Fibroblast of pulmonary artery (primary cell): ENCODE data around the gene ANKRD30A.
"Not testable (repeated sequence)": the region's sequence is repeated elsewhere in the genome, so short reads cannot be mapped to it uniquely, and the experiment has no call there.

Experiments
- DNase-seq: peaks from one replicate; pipeline ENCODE4 v3.0.0-alpha.2; 2010; ENCODE audit warnings: low read depth
- H3K4me3 ChIP-seq: replicated peaks from 2 replicates; pipeline ENCODE4 v1.5.1; 2011; ENCODE audit warnings: low read depth, mild to moderate bottlenecking, control low read depth, low read length, moderate library complexity
- TF ChIP-seq, protein P1 (sequence below): IDR thresholded peaks from 2 replicates; pipeline ENCODE4 v1.5.1; 2011; ENCODE audit warnings: mild to moderate bottlenecking, control low read depth, low read length, inconsistent platforms; ENCODE audit errors: missing control alignments

The ANKRD30A gene

DNA sequence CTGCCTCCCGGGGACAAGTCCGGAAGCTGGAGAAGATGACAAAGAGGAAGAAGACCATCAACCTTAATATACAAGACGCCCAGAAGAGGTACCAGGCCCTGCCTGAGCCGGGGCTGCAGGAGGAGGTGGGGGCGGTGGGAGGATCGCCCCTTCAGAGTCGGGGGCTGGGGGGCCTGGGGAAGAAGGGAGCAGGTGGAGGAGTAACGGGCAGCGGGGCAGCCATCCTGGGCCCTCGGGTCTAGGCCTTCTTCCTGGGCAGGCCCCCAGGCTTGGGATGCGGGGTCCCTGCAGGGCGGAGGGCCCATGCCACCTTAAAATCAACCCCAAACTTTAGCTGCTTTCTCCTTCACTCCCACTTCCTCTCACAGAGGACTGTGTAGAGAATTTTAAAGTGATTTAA is 523 bp downstream of the ANKRD30A start:
- DNase-seq, result no peak
- no peak overlapping the region for H3K4me3 ChIP-seq
- TF ChIP-seq, protein P1, sequence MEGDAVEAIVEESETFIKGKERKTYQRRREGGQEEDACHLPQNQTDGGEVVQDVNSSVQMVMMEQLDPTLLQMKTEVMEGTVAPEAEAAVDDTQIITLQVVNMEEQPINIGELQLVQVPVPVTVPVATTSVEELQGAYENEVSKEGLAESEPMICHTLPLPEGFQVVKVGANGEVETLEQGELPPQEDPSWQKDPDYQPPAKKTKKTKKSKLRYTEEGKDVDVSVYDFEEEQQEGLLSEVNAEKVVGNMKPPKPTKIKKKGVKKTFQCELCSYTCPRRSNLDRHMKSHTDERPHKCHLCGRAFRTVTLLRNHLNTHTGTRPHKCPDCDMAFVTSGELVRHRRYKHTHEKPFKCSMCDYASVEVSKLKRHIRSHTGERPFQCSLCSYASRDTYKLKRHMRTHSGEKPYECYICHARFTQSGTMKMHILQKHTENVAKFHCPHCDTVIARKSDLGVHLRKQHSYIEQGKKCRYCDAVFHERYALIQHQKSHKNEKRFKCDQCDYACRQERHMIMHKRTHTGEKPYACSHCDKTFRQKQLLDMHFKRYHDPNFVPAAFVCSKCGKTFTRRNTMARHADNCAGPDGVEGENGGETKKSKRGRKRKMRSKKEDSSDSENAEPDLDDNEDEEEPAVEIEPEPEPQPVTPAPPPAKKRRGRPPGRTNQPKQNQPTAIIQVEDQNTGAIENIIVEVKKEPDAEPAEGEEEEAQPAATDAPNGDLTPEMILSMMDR, result no peak

DNA sequence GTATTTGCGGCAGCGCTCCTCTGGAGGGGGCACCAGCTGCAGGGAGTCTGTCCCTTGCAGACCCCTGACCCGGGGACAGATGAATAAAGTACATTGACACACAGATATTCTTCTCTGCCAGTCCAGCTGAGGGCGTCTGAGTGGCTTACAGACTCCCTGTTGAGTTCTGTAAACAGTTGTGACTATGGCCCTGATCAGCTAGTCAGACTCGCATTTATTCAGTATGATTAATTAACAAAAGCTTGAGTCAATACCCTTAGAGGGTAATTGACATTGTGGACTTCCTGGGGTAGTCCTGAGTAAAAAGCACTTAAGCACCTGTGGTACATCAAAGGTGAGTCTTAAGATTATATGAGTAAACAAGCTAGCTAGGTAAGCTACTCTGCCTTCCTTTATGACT is 21.0 kb downstream of the ANKRD30A start:
- no peak for DNase-seq
- TF ChIP-seq, protein P1, result no peak
- no peak overlapping the region for H3K4me3 ChIP-seq

DNA sequence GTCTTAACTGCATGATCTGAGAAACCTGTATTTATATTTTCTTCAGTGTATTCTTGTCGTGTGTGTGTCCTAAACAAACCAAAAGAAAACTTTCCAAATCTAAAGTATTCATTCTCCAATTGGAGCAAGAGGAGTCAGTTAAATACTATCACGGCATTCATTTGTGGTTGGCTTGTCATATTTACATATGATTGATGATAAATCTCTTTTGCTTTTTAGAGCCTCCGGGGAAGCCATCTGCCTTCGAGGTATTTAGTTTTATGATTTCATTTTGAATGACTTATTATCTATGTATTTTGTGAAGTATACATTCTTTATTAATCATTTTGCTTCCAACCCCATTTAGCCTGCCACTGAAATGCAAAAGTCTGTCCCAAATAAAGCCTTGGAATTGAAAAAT is 37.0 kb downstream of the ANKRD30A start:
- H3K4me3 ChIP-seq, DNase-seq: not testable (repeated sequence)

DNA sequence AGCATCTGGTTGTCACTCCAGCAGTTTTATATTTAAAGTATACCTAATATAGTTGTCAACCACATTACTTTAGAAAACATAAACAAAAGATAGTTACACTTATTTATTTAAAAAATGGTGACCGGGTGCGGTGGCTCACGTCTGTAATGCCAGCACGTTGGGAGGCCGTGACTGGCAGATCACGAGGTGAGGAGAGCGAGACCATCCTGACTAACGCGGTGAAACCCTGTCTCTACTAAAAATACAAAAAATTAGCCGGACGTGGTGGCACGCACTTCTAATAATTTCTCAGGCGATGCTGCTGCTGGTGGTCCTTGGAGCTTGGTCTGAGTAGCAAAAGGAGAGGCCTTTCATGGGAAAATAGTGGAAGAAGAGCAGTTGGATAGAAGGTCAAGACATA is 46.5 kb downstream of the ANKRD30A start:
- not testable (repeated sequence) for DNase-seq, H3K4me3 ChIP-seq

DNA sequence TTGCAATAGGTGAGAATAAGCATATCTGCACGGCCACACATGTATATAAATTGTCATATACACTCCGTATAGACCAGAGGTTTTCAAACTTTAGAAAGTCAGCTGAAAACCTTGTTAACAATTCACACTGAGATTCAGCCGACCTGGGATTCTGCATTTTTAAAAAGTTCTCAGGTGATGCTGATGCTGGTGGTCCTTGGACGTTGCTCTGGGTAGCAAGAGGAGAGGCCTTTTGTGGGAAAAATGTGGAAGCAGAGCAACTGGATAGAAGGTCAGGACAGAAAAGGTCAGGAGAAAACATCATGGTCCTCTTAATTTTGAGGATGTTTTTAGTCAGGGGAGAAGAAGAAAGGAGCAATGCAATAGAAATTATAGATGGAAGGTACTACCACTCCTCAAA is 52.9 kb downstream of the ANKRD30A start:
- not testable (repeated sequence) for H3K4me3 ChIP-seq, DNase-seq

DNA sequence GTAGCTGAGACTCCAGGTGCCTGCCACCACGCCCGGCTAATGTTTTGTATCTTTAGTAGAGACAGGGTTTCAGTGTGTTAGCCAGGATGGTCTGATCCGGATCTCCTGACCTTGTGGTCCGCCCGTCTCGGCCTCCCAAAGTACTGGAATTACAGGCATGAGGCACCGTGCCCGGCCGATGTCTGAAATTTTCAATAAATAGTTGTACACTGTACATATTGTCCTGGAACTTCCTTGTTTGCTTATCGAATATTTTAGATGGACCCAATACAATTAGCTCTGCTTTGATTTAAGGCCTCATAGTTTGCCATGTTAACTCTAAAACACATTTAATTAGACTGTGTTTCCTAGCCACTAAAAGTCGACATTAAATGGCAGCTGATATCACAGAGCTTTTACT is 57.3 kb downstream of the ANKRD30A start:
- DNase-seq, H3K4me3 ChIP-seq: not testable (repeated sequence)

DNA sequence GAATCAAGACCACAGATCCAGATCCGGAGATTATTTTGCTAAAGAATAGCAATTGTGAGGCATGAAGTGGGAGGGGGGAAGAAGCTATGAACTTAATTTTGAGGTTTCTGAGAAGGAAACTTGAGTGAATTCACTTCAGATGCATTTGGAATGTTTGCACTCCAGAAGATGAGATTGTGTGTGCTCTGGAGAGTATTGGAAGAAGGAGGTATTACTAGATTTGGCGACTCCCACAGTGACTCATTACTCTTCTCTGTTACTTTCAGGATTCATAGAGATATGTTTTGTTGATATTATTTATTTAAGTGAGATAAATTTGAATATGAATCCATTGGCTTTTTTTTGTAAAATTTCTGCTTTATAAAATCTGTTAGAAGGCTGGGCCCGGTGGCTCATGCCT is 80.7 kb downstream of the ANKRD30A start:
- DNase-seq, result no peak
- no peak overlapping the region for H3K4me3 ChIP-seq

DNA sequence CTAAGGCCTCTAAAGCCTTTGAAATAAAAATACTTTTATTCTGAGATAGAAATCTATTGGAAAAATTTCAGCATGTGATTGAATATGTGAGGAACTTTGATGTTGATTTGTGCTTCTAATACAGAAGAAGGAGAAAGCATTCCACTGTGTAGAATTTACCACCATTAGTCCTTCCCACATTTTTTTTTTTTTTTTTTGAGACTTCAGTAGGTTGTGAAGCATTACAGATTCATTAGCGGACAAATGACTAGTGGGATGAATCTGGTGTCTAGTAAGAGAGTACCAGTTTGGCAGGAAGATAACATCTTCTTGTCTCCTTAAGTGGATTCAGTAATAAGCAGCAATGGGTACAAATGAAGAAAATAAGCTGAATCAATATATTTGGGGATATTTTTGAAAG is 95.5 kb downstream of the ANKRD30A start:
- TF ChIP-seq, protein P1, result no peak
- no peak overlapping the region for H3K4me3 ChIP-seq
- DNase-seq, result no peak

More for the DNA sequence above, 80.7 kb downstream of the ANKRD30A start:
- TF ChIP-seq, protein P1, result no peak

DNA sequence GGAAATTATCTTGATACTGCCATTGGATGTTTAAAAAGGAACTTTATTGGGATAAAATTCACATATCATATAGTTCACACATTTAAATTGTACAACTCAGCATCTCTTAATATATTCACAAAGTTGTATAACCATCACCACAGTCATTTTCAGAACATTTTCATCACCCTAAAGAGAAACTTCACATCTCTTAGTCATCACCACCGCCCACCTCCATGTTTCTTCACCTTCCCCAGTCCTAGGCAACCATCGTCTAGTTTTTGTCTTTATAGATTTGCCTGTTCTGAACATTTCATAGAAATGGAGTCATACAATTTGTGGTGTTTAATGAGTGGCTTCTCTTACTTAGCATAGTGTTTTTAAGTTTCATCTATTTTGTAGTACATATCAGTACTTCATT is 96.6 kb downstream of the ANKRD30A start:
- H3K4me3 ChIP-seq, result no peak overlapping the region
- no peak for DNase-seq
- TF ChIP-seq, protein P1, result no peak
